HL-60 (cell line): ENCODE data around the gene MGAT5B.

ENCODE experiments used
- CTCF ChIP-seq: IDR thresholded peaks from one replicate; pipeline ENCODE4 v1.5.1; 2011; ENCODE audit warnings: low read length, control low read depth, inconsistent platforms; ENCODE audit not compliant: insufficient read depth
- GABPA ChIP-seq: IDR thresholded peaks from 2 replicates; pipeline ENCODE4 v1.6.1; 2012; ENCODE audit warnings: low read depth
- POLR2AphosphoS5 ChIP-seq: IDR thresholded peaks from 2 replicates; pipeline ENCODE4 v1.6.1; 2012; ENCODE audit warnings: low read depth
- REST ChIP-seq: IDR thresholded peaks from 2 replicates; pipeline ENCODE4 v1.6.1; 2012; ENCODE audit warnings: low read depth; ENCODE audit not compliant: insufficient replicate concordance

GRCh38 chr17:76948726-76949342 lies 80.6 kb downstream of the MGAT5B start:
- no peak for TF ChIP-seq CTCF
- TF ChIP-seq GABPA: no peak
- no peak for TF ChIP-seq POLR2AphosphoS5
- TF ChIP-seq REST: no peak
